ENCODE data around the gene U2SURP.

Gene U2SURP

GRCh38 chr3:143105170-143105569 is 103.8 kb downstream of the U2SURP start:
- DNase-seq: no peak

- no peak for DNase-seq
Observed at GRCh38 chr3:143109861-143110260, 108.5 kb downstream of the U2SURP start.

All from activated CD4-positive, alpha-beta T cell treated with anti-CD3 and anti-CD28 coated beads for 4 hours (primary cell).